ENCODE data around the gene HOXB4. TPM values are rescaled to one million over a fixed set of nuclear protein-coding genes. Genes with fewer than 3 reads are reported as not detected.

Gene HOXB4
- total RNA-seq, 1 donor from 2014 or later = 5.8 TPM

Other genes with a start within 250 kb of the HOXB4 start
- gene SKAP1, start 148.1 kb downstream of the HOXB4 start, total RNA-seq = 6.4 TPM
- not detected for gene HOXB1, start 47.3 kb downstream of the HOXB4 start, total RNA-seq
- 5.6 TPM for gene HOXB2, start 33.2 kb downstream of the HOXB4 start, total RNA-seq
- 11.3 TPM for gene HOXB3, start 11.9 kb upstream of the HOXB4 start, total RNA-seq
- gene HOXB5, start 15.4 kb upstream of the HOXB4 start, total RNA-seq = 3.9 TPM
- 4.4 TPM for gene HOXB6, start 26.6 kb upstream of the HOXB4 start, total RNA-seq
- gene HOXB7, start 32.7 kb upstream of the HOXB4 start, total RNA-seq = 2.4 TPM
- gene HOXB8, start 36.9 kb upstream of the HOXB4 start, total RNA-seq = 0.21 TPM
- not detected for gene HOXB9, start 48.0 kb upstream of the HOXB4 start, total RNA-seq
- gene PRAC1, start 144.2 kb upstream of the HOXB4 start, total RNA-seq = not detected
- gene PRAC2, start 144.8 kb upstream of the HOXB4 start, total RNA-seq = not detected
- gene HOXB13, start 150.4 kb upstream of the HOXB4 start, total RNA-seq = not detected
- 2.7 TPM for gene TTLL6, start 238.9 kb upstream of the HOXB4 start, total RNA-seq